Germinal center (tissue), 1 donor: Measurements from ENCODE around the gene FRAS1.

ENCODE experiments used
- DNase-seq: peaks from one replicate; pipeline ENCODE4 v3.0.0; 2012; ENCODE audit warnings: mixed read lengths, low spot score

Gene FRAS1

GRCh38 chr4:78552389-78553042 lies 495.4 kb downstream of the FRAS1 start:
- no peak for DNase-seq

GRCh38 chr4:78553043-78553396 lies 495.9 kb downstream of the FRAS1 start:
- no peak for DNase-seq

- no peak for DNase-seq
These were observed 496.5 kb downstream of the FRAS1 start for GRCh38 chr4:78553529-78554060.

- DNase-seq = no peak
These were observed 499.5 kb downstream of the FRAS1 start for GRCh38 chr4:78556665-78557064.

GRCh38 chr4:78557841-78558240 lies 500.7 kb downstream of the FRAS1 start:
- DNase-seq = no peak

- no peak for DNase-seq
These were observed 501.3 kb downstream of the FRAS1 start for GRCh38 chr4:78558410-78558809.

- DNase-seq = no peak
These were observed 503.3 kb downstream of the FRAS1 start for GRCh38 chr4:78560296-78560963.

- no peak for DNase-seq
These were observed 504.6 kb downstream of the FRAS1 start for GRCh38 chr4:78561677-78562076.

- DNase-seq = no peak
These were observed 505.6 kb downstream of the FRAS1 start for GRCh38 chr4:78562687-78563086.

GRCh38 chr4:78565971-78566372 lies 508.8 kb downstream of the FRAS1 start:
- DNase-seq = no peak

GRCh38 chr4:78566834-78567499 lies 509.8 kb downstream of the FRAS1 start:
- no peak for DNase-seq

GRCh38 chr4:78567500-78568060 lies 510.5 kb downstream of the FRAS1 start:
- no peak for DNase-seq

GRCh38 chr4:78568640-78569305 lies 511.6 kb downstream of the FRAS1 start:
- DNase-seq = no peak

GRCh38 chr4:78569306-78569821 lies 512.2 kb downstream of the FRAS1 start:
- DNase-seq = no peak

GRCh38 chr4:78570117-78570516 lies 513.0 kb downstream of the FRAS1 start:
- DNase-seq = no peak

GRCh38 chr4:78571804-78572203 lies 514.7 kb downstream of the FRAS1 start:
- no peak for DNase-seq

- DNase-seq = no peak
These were observed 521.7 kb downstream of the FRAS1 start for GRCh38 chr4:78578674-78579425.

- DNase-seq = no peak
These were observed 524.5 kb downstream of the FRAS1 start for GRCh38 chr4:78581618-78582017.

- DNase-seq = no peak
These were observed 527.9 kb downstream of the FRAS1 start for GRCh38 chr4:78584863-78585547.

GRCh38 chr4:78585633-78586032 lies 528.5 kb downstream of the FRAS1 start:
- no peak for DNase-seq
